RWPE2 (cell line): ENCODE measurements around the gene SLC2A9.

Experiments
- ATAC-seq: fragments of 200-7000 bp; cut with Tn5 transposase; 3 replicates; pipeline ENCODE4 v1.9.1; 2021; ENCODE audit warnings: low read depth
- DNase-seq: peaks from one replicate; pipeline ENCODE4 v3.0.0-alpha.2; 2020; ENCODE audit warnings: low spot score
- H3K27ac ChIP-seq: fragments of 450-650 bp; 2 replicates; pipeline ENCODE4 v1.5.1; 2017; ENCODE audit warnings: mild to moderate bottlenecking; ENCODE audit not compliant: poor library complexity, severe bottlenecking
- H3K27me3 ChIP-seq: fragments of 250-450 bp; sonication (Bioruptor Pico); 2 replicates; pipeline ENCODE4 v1.5.1; 2021; ENCODE audit warnings: mild to moderate bottlenecking, moderate library complexity; ENCODE audit not compliant: insufficient read depth, poor library complexity, severe bottlenecking
- H3K36me3 ChIP-seq: fragments of 250-450 bp; sonication (Bioruptor Pico); 2 replicates; pipeline ENCODE4 v1.5.1; 2020; ENCODE audit warnings: low read depth, mild to moderate bottlenecking, moderate library complexity
- H3K4me1 ChIP-seq: fragments of 250-450 bp; sonication (Bioruptor Pico); 2 replicates; pipeline ENCODE4 v1.5.1; 2021; ENCODE audit warnings: mild to moderate bottlenecking, moderate library complexity; ENCODE audit not compliant: insufficient read depth, poor library complexity, severe bottlenecking
- H3K4me3 ChIP-seq: fragments of 250-450 bp; sonication (Bioruptor Pico); 2 replicates; pipeline ENCODE4 v1.5.1; 2021; ENCODE audit warnings: mild to moderate bottlenecking, moderate library complexity; ENCODE audit not compliant: severe bottlenecking
- H3K9me3 ChIP-seq: fragments of 250-450 bp; sonication (Bioruptor Pico); 2 replicates; pipeline ENCODE4 v1.5.1; 2021; ENCODE audit warnings: mild to moderate bottlenecking, moderate library complexity; ENCODE audit not compliant: severe bottlenecking
- CTCF ChIP-seq: fragments of 450-650 bp; IDR thresholded peaks from one replicate; pipeline ENCODE4 v1.5.1; 2017; ENCODE audit warnings: mild to moderate bottlenecking, moderate library complexity; ENCODE audit not compliant: poor library complexity, severe bottlenecking

SLC2A9 gene

DNA sequence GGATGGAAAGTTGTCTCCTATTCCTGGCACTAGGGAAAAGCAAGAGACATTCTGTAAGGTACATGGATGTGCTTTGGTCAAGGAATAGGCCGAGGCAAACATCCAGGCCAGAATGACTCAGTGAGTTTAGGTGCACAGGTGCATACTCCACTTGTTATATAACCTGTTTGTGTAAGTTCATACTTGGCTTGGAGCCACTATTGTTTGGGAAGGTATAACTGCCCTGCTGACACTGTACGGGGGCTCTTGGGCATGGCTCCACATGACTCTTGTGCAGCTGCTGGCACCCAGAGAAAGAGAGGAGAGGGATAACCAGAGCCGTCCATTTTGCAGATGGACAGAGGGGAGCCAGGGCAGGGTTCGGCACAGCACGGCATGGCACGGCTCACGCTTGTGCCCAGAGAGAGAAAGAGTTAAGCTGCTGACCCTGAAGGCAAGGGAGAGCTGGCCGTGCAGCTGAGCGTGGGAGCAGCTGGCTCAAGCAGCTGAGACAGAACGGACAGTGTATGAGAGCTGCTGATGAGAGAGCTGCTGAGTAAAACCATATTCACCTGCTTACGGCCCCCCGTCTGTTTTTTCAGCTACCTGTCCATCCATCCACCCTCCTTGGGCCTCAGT lies 98.0 kb downstream of the SLC2A9 start:
- Histone ChIP-seq H3K4me3 (no peak overlapping the region), H3K27me3 (no peaks in the 10 kb centered on the region), H3K9me3 (no peaks in the 10 kb centered on the region), H3K36me3 (peaks cover 47% of the 10 kb centered on the region), H3K27ac (no peak overlapping the region), H3K4me1 (peaks cover 15% of the 10 kb centered on the region)
- ATAC-seq (no peak), DNase-seq (no peak)
- TF ChIP-seq CTCF: no peak

DNA sequence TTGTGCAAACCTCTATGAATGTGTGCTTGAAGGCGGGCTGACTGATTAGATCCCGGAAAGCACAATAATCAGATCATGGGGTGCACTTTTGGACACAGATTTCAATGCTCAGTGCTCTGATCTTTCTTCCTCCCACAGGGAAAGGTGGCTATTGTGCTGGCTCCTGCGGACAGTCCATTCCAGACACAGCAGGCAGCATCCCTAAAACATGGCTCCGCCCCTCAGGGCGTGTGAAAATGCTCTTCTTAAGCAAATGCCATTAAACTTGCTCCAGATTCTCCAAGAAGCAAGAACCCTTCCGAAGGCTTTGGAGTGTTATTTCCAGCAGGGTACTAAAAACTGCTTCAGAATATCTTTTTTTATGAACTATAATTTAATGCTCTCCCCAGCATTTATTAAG lies 100.0 kb downstream of the SLC2A9 start:
- Histone ChIP-seq H3K27ac (no peak overlapping the region), H3K36me3 (peaks cover 52% of the 10 kb centered on the region), H3K9me3 (no peaks in the 10 kb centered on the region), H3K4me3 (no peak overlapping the region), H3K27me3 (no peaks in the 10 kb centered on the region), H3K4me1 (peaks cover 15% of the 10 kb centered on the region)
- ATAC-seq: no peak
- no peak for TF ChIP-seq CTCF
- no peak for DNase-seq

GRCh38 chr4:9920029-9920428 lies 101.3 kb downstream of the SLC2A9 start:
- H3K4me1 ChIP-seq: peaks cover 2% of the 10 kb centered on the region
- peaks cover 55% of the 10 kb centered on the region for H3K36me3 ChIP-seq
- H3K4me3 ChIP-seq: no peak overlapping the region
- no peak for TF ChIP-seq CTCF
- H3K27ac ChIP-seq: no peak overlapping the region
- ATAC-seq: no peak
- DNase-seq: no peak
- no peaks in the 10 kb centered on the region for H3K27me3 ChIP-seq
- no peaks in the 10 kb centered on the region for H3K9me3 ChIP-seq

- no peaks in the 10 kb centered on the region for H3K9me3 ChIP-seq
- H3K36me3 ChIP-seq: peaks cover 55% of the 10 kb centered on the region
- DNase-seq (no peak), ATAC-seq (no peak)
- no peaks in the 10 kb centered on the region for H3K4me1 ChIP-seq
- H3K27me3 ChIP-seq: no peaks in the 10 kb centered on the region
- H3K27ac ChIP-seq: no peak overlapping the region
- no peak for TF ChIP-seq CTCF
- no peak overlapping the region for H3K4me3 ChIP-seq
Observed at GRCh38 chr4:9919047-9919446, 102.2 kb downstream of the SLC2A9 start.

DNA sequence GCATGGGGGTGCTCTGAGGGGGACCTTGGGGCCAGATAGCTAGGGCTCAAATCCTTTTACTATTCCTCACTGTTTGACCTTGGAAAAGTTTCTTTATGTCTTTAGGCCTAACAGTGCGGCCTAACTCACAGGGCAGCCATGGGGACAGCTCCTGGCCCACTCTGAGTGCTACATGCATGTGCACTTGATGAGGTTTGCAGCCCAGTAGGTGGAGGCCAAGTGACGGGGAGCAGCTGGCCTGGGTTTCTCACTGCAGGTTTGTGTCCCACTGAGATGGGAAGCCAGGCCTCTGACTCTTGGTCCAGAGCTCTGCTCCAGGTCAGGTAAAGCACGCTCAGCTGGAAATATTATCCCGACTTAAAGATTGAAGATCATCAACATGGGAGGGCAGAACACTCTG lies 102.8 kb downstream of the SLC2A9 start:
- no peak for TF ChIP-seq CTCF
- no peaks in the 10 kb centered on the region for H3K9me3 ChIP-seq
- no peak overlapping the region for H3K27ac ChIP-seq
- H3K4me1 ChIP-seq: no peaks in the 10 kb centered on the region
- no peaks in the 10 kb centered on the region for H3K27me3 ChIP-seq
- ATAC-seq (no peak), DNase-seq (no peak)
- no peak overlapping the region for H3K4me3 ChIP-seq
- peaks cover 55% of the 10 kb centered on the region for H3K36me3 ChIP-seq
